Skeletal muscle satellite cell (primary cell): ENCODE data around the gene UBE2S.
A peak's percentile ranks its signal among the peaks of the same experiment; 100 is the strongest.

ENCODE experiments used
- H3K27me3 ChIP-seq: 2 replicates; pipeline ENCODE4 v1.7.0; 2013; ENCODE audit warnings: low read length; ENCODE audit not compliant: control insufficient read depth, insufficient read depth
- H3K36me3 ChIP-seq: 2 replicates; pipeline ENCODE4 v1.7.0; 2013; ENCODE audit warnings: mild to moderate bottlenecking, control low read depth, low read length; ENCODE audit not compliant: insufficient read depth
- H3K4me1 ChIP-seq: 2 replicates; pipeline ENCODE4 v1.7.0; 2013; ENCODE audit warnings: low read length; ENCODE audit not compliant: control insufficient read depth, insufficient read depth
- H3K4me2 ChIP-seq: 2 replicates; pipeline ENCODE4 v1.7.0; 2013; ENCODE audit warnings: mild to moderate bottlenecking, low read length
- H3K4me3 ChIP-seq: 2 replicates; pipeline ENCODE4 v1.7.0; 2013; ENCODE audit warnings: low read length
- H3K9ac ChIP-seq: 2 replicates; pipeline ENCODE4 v1.7.0; 2013; ENCODE audit warnings: mild to moderate bottlenecking, low read depth, low read length, moderate library complexity
- H3K9me3 ChIP-seq: replicated peaks from 2 replicates; pipeline ENCODE4 v1.7.0; 2013; ENCODE audit warnings: mild to moderate bottlenecking, control low read depth, low read length

The UBE2S gene

GRCh38 chr19:55365964-55366363, 41.6 kb downstream of the UBE2S start:
- no peak overlapping the region for H3K4me2 ChIP-seq
- H3K4me3 ChIP-seq, result no peak overlapping the region
- H3K27me3 ChIP-seq, result no peaks in the 10 kb centered on the region
- H3K9me3 ChIP-seq, result no peaks in the 10 kb centered on the region
- H3K36me3 ChIP-seq, result no peaks in the 10 kb centered on the region
- no peak overlapping the region for H3K9ac ChIP-seq
- H3K4me1 ChIP-seq, result peaks cover 28% of the 10 kb centered on the region

GRCh38 chr19:55365245-55365644, 42.3 kb downstream of the UBE2S start:
- Histone ChIP-seq H3K36me3 (no peaks in the 10 kb centered on the region), H3K9me3 (no peaks in the 10 kb centered on the region), H3K4me3 (no peak overlapping the region), H3K27me3 (no peaks in the 10 kb centered on the region), H3K4me1 (peaks cover 22% of the 10 kb centered on the region), H3K4me2 (no peak overlapping the region), H3K9ac (no peak overlapping the region)

- H3K9ac ChIP-seq, result no peak within 1 kb of the TSS
- H3K4me1 ChIP-seq, result peaks cover 7% of the 10 kb centered on the region
- H3K9me3 ChIP-seq, result no peaks in the 10 kb centered on the region
- peaks cover 6% of the 10 kb centered on the region for H3K27me3 ChIP-seq
- no peak within 1 kb of the TSS for H3K4me3 ChIP-seq
- H3K36me3 ChIP-seq, result no peaks in the 10 kb centered on the region
- no peak within 1 kb of the TSS for H3K4me2 ChIP-seq
Observed at GRCh38 chr19:55362990-55363716, 44.4 kb downstream of the UBE2S start, which contains the start of gene GARIN5B. Gene GARIN5B (minus strand): TSS chr19:55363260. CDS start chr19:55363066, 194 bp downstream.

- Histone ChIP-seq H3K4me1 (peaks cover 7% of the 10 kb centered on the region), H3K9ac (no peak overlapping the region), H3K36me3 (no peaks in the 10 kb centered on the region), H3K4me2 (no peak overlapping the region), H3K27me3 (peaks cover 10% of the 10 kb centered on the region), H3K4me3 (no peak overlapping the region), H3K9me3 (no peaks in the 10 kb centered on the region)
Observed at GRCh38 chr19:55362174-55362989, 45.2 kb downstream of the UBE2S start.

- Histone ChIP-seq H3K27me3 (peaks cover 24% of the 10 kb centered on the region), H3K9me3 (no peaks in the 10 kb centered on the region), H3K4me3 (no peak overlapping the region), H3K9ac (no peak overlapping the region), H3K4me2 (no peak overlapping the region), H3K4me1 (peaks cover 7% of the 10 kb centered on the region), H3K36me3 (no peaks in the 10 kb centered on the region)
Observed at GRCh38 chr19:55360902-55361301, 46.7 kb downstream of the UBE2S start.

GRCh38 chr19:55358943-55359908, 48.4 kb downstream of the UBE2S start:
- Histone ChIP-seq H3K4me3 (no peak overlapping the region), H3K27me3 (peaks cover 34% of the 10 kb centered on the region), H3K36me3 (no peaks in the 10 kb centered on the region), H3K4me2 (no peak overlapping the region), H3K4me1 (peaks cover 3% of the 10 kb centered on the region), H3K9ac (no peak overlapping the region), H3K9me3 (no peaks in the 10 kb centered on the region)

- no peak overlapping the region for H3K4me3 ChIP-seq
- H3K4me1 ChIP-seq, result peaks cover 3% of the 10 kb centered on the region
- no peak overlapping the region for H3K4me2 ChIP-seq
- no peak overlapping the region for H3K9ac ChIP-seq
- H3K36me3 ChIP-seq, result no peaks in the 10 kb centered on the region
- H3K9me3 ChIP-seq, result no peaks in the 10 kb centered on the region
- H3K27me3 ChIP-seq, result peaks cover 38% of the 10 kb centered on the region
Observed at GRCh38 chr19:55358493-55358892, 49.1 kb downstream of the UBE2S start.

GRCh38 chr19:55355213-55355821, 52.3 kb downstream of the UBE2S start:
- Histone ChIP-seq H3K4me1 (peaks cover 5% of the 10 kb centered on the region), H3K9ac (no peak overlapping the region), H3K9me3 (no peaks in the 10 kb centered on the region), H3K4me2 (no peak overlapping the region), H3K36me3 (no peaks in the 10 kb centered on the region), H3K4me3 (no peak overlapping the region), H3K27me3 (peaks cover 65% of the 10 kb centered on the region)

GRCh38 chr19:55354698-55355212, 52.8 kb downstream of the UBE2S start, which contains the start of gene COX6B2:
Gene COX6B2 (minus strand): TSS chr19:55354719. CDS start chr19:55354521, 198 bp downstream.
- Histone ChIP-seq H3K4me1 (peaks cover 5% of the 10 kb centered on the region), H3K4me3 (peak within 1 kb of the TSS; percentile 68), H3K9ac (peak within 1 kb of the TSS; percentile 45), H3K27me3 (peaks cover 65% of the 10 kb centered on the region), H3K9me3 (no peaks in the 10 kb centered on the region), H3K36me3 (no peaks in the 10 kb centered on the region), H3K4me2 (peak within 1 kb of the TSS; percentile 89)

- no peaks in the 10 kb centered on the region for H3K9me3 ChIP-seq
- no peaks in the 10 kb centered on the region for H3K36me3 ChIP-seq
- H3K4me1 ChIP-seq, result peaks cover 5% of the 10 kb centered on the region
- peak overlapping the region; percentile 45 for H3K9ac ChIP-seq
- peak overlapping the region; percentile 68 for H3K4me3 ChIP-seq
- peaks cover 65% of the 10 kb centered on the region for H3K27me3 ChIP-seq
- peak overlapping the region; percentile 89 for H3K4me2 ChIP-seq
Observed at GRCh38 chr19:55353803-55354697, 53.5 kb downstream of the UBE2S start.
